Measurements from ENCODE around the gene FAM3B.

FAM3B gene

GRCh38 chr21:41321211-41321907 lies 4.8 kb downstream of the FAM3B start:
- H3K56ac ChIP-seq (ENCODE audit: low read length): no peak overlapping the region
- H3K4me1 ChIP-seq (ENCODE audit: control insufficient read depth, low read depth, low read length): peaks cover 1% of the 10 kb centered on the region
- no peak overlapping the region for H2BK15ac ChIP-seq (replicated peaks; ENCODE audit: low read depth)
- H3K23ac ChIP-seq (ENCODE audit: low read length): no peak overlapping the region
- H2AK5ac ChIP-seq (ENCODE audit: low read length): no peak overlapping the region
- H3K79me1 ChIP-seq (ENCODE audit: low read length): no peaks in the 10 kb centered on the region
- no peak for DNase-seq
- no peaks in the 10 kb centered on the region for H3K36me3 ChIP-seq (ENCODE audit: control insufficient read depth, insufficient read depth, low read length)
- no peak overlapping the region for H3K27ac ChIP-seq (ENCODE audit: low read depth, low read length)
- no CpG with 5 or more reads among the region's 20 CpGs for WGBS (ENCODE audit: extremely low coverage, insufficient coverage, low lambda C conversion rate)
- H3K4me2 ChIP-seq (ENCODE audit: low read length): no peak overlapping the region
- H3K4me3 ChIP-seq (ENCODE audit: low read length): no peak overlapping the region
- no peak overlapping the region for H3K18ac ChIP-seq (ENCODE audit: low read length)
- H4K5ac ChIP-seq (ENCODE audit: low read length): no peak overlapping the region
- H3K27me3 ChIP-seq (ENCODE audit: insufficient read depth, low read length, poor library complexity): no peaks in the 10 kb centered on the region
- H4K8ac ChIP-seq (ENCODE audit: low read depth, low read length): no peak overlapping the region
- H2BK5ac ChIP-seq (ENCODE audit: low read length): no peak overlapping the region
- no peaks in the 10 kb centered on the region for H3K79me2 ChIP-seq (ENCODE audit: control insufficient read depth, insufficient read depth, low read length)
- H3K9ac ChIP-seq (ENCODE audit: low read length): no peak overlapping the region
- no peak overlapping the region for H2BK120ac ChIP-seq (ENCODE audit: low read depth, low read length)
- no peak overlapping the region for H3K4ac ChIP-seq (ENCODE audit: low read depth, low read length)

GRCh38 chr21:41321908-41322495 lies 5.4 kb downstream of the FAM3B start:
- no peak overlapping the region for H3K9ac ChIP-seq (ENCODE audit: low read length)
- no peaks in the 10 kb centered on the region for H3K79me2 ChIP-seq (ENCODE audit: control insufficient read depth, insufficient read depth, low read length)
- WGBS (ENCODE audit: extremely low coverage, insufficient coverage, low lambda C conversion rate): no CpG with 5 or more reads among the region's 7 CpGs
- no peaks in the 10 kb centered on the region for H3K27me3 ChIP-seq (ENCODE audit: insufficient read depth, low read length, poor library complexity)
- no peaks in the 10 kb centered on the region for H3K79me1 ChIP-seq (ENCODE audit: low read length)
- no peak overlapping the region for H3K18ac ChIP-seq (ENCODE audit: low read length)
- no peak overlapping the region for H2BK5ac ChIP-seq (ENCODE audit: low read length)
- no peak for DNase-seq
- H2BK120ac ChIP-seq (ENCODE audit: low read depth, low read length): no peak overlapping the region
- H3K4me1 ChIP-seq (ENCODE audit: control insufficient read depth, low read depth, low read length): peaks cover 1% of the 10 kb centered on the region
- H3K36me3 ChIP-seq (ENCODE audit: control insufficient read depth, insufficient read depth, low read length): no peaks in the 10 kb centered on the region
- H3K4me3 ChIP-seq (ENCODE audit: low read length): no peak overlapping the region
- H4K8ac ChIP-seq (ENCODE audit: low read depth, low read length): no peak overlapping the region
- no peak overlapping the region for H2AK5ac ChIP-seq (ENCODE audit: low read length)
- H3K4ac ChIP-seq (ENCODE audit: low read depth, low read length): no peak overlapping the region
- no peak overlapping the region for H3K56ac ChIP-seq (ENCODE audit: low read length)
- H3K27ac ChIP-seq (ENCODE audit: low read depth, low read length): no peak overlapping the region
- H3K23ac ChIP-seq (ENCODE audit: low read length): no peak overlapping the region
- H2BK15ac ChIP-seq (replicated peaks; ENCODE audit: low read depth): no peak overlapping the region
- no peak overlapping the region for H4K5ac ChIP-seq (ENCODE audit: low read length)
- no peak overlapping the region for H3K4me2 ChIP-seq (ENCODE audit: low read length)

GRCh38 chr21:41322496-41323382 lies 6.1 kb downstream of the FAM3B start:
- Histone ChIP-seq H3K56ac (ENCODE audit: low read length) (no peak overlapping the region), H3K27me3 (ENCODE audit: insufficient read depth, low read length, poor library complexity) (no peaks in the 10 kb centered on the region), H3K18ac (ENCODE audit: low read length) (no peak overlapping the region), H3K9ac (ENCODE audit: low read length) (no peak overlapping the region), H3K4me1 (ENCODE audit: control insufficient read depth, low read depth, low read length) (peaks cover 1% of the 10 kb centered on the region), H2BK5ac (ENCODE audit: low read length) (no peak overlapping the region), H3K23ac (ENCODE audit: low read length) (no peak overlapping the region), H3K27ac (ENCODE audit: low read depth, low read length) (no peak overlapping the region), H3K4me3 (ENCODE audit: low read length) (no peak overlapping the region), H2BK120ac (ENCODE audit: low read depth, low read length) (no peak overlapping the region), H4K5ac (ENCODE audit: low read length) (no peak overlapping the region), H2AK5ac (ENCODE audit: low read length) (no peak overlapping the region), H3K79me1 (ENCODE audit: low read length) (no peaks in the 10 kb centered on the region), H3K36me3 (ENCODE audit: control insufficient read depth, insufficient read depth, low read length) (no peaks in the 10 kb centered on the region), H4K8ac (ENCODE audit: low read depth, low read length) (no peak overlapping the region), H2BK15ac (replicated peaks; ENCODE audit: low read depth) (no peak overlapping the region), H3K4ac (ENCODE audit: low read depth, low read length) (no peak overlapping the region), H3K79me2 (ENCODE audit: control insufficient read depth, insufficient read depth, low read length) (no peaks in the 10 kb centered on the region), H3K4me2 (ENCODE audit: low read length) (no peak overlapping the region)
- DNase-seq: no peak
- WGBS (ENCODE audit: extremely low coverage, insufficient coverage, low lambda C conversion rate): no CpG with 5 or more reads among the region's 23 CpGs

GRCh38 chr21:41325138-41325912 lies 8.7 kb downstream of the FAM3B start:
- no peak overlapping the region for H2BK120ac ChIP-seq (ENCODE audit: low read depth, low read length)
- H3K27ac ChIP-seq (ENCODE audit: low read depth, low read length): no peak overlapping the region
- H3K4ac ChIP-seq (ENCODE audit: low read depth, low read length): no peak overlapping the region
- H2BK5ac ChIP-seq (ENCODE audit: low read length): no peak overlapping the region
- DNase-seq: no peak
- no peak overlapping the region for H3K18ac ChIP-seq (ENCODE audit: low read length)
- WGBS (ENCODE audit: extremely low coverage, insufficient coverage, low lambda C conversion rate): no CpG with 5 or more reads among the region's 7 CpGs
- no peak overlapping the region for H3K56ac ChIP-seq (ENCODE audit: low read length)
- no peaks in the 10 kb centered on the region for H3K79me1 ChIP-seq (ENCODE audit: low read length)
- H3K4me3 ChIP-seq (ENCODE audit: low read length): no peak overlapping the region
- H3K79me2 ChIP-seq (ENCODE audit: control insufficient read depth, insufficient read depth, low read length): no peaks in the 10 kb centered on the region
- H3K36me3 ChIP-seq (ENCODE audit: control insufficient read depth, insufficient read depth, low read length): no peaks in the 10 kb centered on the region
- H2AK5ac ChIP-seq (ENCODE audit: low read length): no peak overlapping the region
- H3K9ac ChIP-seq (ENCODE audit: low read length): no peak overlapping the region
- H3K27me3 ChIP-seq (ENCODE audit: insufficient read depth, low read length, poor library complexity): no peaks in the 10 kb centered on the region
- peaks cover 1% of the 10 kb centered on the region for H3K4me1 ChIP-seq (ENCODE audit: control insufficient read depth, low read depth, low read length)
- no peak overlapping the region for H4K8ac ChIP-seq (ENCODE audit: low read depth, low read length)
- H3K4me2 ChIP-seq (ENCODE audit: low read length): no peak overlapping the region
- no peak overlapping the region for H4K5ac ChIP-seq (ENCODE audit: low read length)
- no peak overlapping the region for H3K23ac ChIP-seq (ENCODE audit: low read length)
- H2BK15ac ChIP-seq (replicated peaks; ENCODE audit: low read depth): no peak overlapping the region

- Histone ChIP-seq H3K79me2 (ENCODE audit: control insufficient read depth, insufficient read depth, low read length) (no peaks in the 10 kb centered on the region), H3K56ac (ENCODE audit: low read length) (no peak overlapping the region), H4K5ac (ENCODE audit: low read length) (no peak overlapping the region), H3K79me1 (ENCODE audit: low read length) (no peaks in the 10 kb centered on the region), H3K4me3 (ENCODE audit: low read length) (no peak overlapping the region), H2BK15ac (replicated peaks; ENCODE audit: low read depth) (no peak overlapping the region), H3K4me2 (ENCODE audit: low read length) (no peak overlapping the region), H2AK5ac (ENCODE audit: low read length) (no peak overlapping the region), H3K18ac (ENCODE audit: low read length) (no peak overlapping the region), H3K36me3 (ENCODE audit: control insufficient read depth, insufficient read depth, low read length) (no peaks in the 10 kb centered on the region), H3K27me3 (ENCODE audit: insufficient read depth, low read length, poor library complexity) (no peaks in the 10 kb centered on the region), H3K4ac (ENCODE audit: low read depth, low read length) (no peak overlapping the region), H2BK120ac (ENCODE audit: low read depth, low read length) (no peak overlapping the region), H4K8ac (ENCODE audit: low read depth, low read length) (no peak overlapping the region), H3K27ac (ENCODE audit: low read depth, low read length) (no peak overlapping the region), H3K4me1 (ENCODE audit: control insufficient read depth, low read depth, low read length) (peaks cover 1% of the 10 kb centered on the region), H3K23ac (ENCODE audit: low read length) (no peak overlapping the region), H2BK5ac (ENCODE audit: low read length) (no peak overlapping the region), H3K9ac (ENCODE audit: low read length) (no peak overlapping the region)
- WGBS (ENCODE audit: extremely low coverage, insufficient coverage, low lambda C conversion rate): no CpG with 5 or more reads among the region's 13 CpGs
- DNase-seq: no peak
Observed at GRCh38 chr21:41326414-41327080, 9.9 kb downstream of the FAM3B start.
